SK-MEL-5 (cell line): ENCODE results near the gene NCAM2. TPM values are rescaled to one million over a fixed set of nuclear protein-coding genes. Genes with fewer than 3 reads are reported as not detected.
"Not testable (repeated sequence)": the region's sequence is repeated elsewhere in the genome, so short reads cannot be mapped to it uniquely, and the experiment has no call there.

Source experiments
- DNase-seq: peaks from one replicate; pipeline ENCODE4 v3.0.0-alpha.2; 2016; ENCODE audit warnings: low read depth, low spot score
- in situ Hi-C: cut with HindIII; loops from 2 replicates; pipeline ENCODE4 v1.10.0; 2016; ENCODE audit warnings: low sequenced_read_pairs, high pct_unique_total_duplicates, low pct_unique_long_range_greater_than_20kb
- total RNA-seq: library from RNA; depleted of rRNA; stranded (reverse); fragments of >200 nt; shearing (Covaris generic); gene quantifications from 2 replicates; pipeline ENCODE4 v1.2.3, GENCODE V29; 2014

NCAM2 gene
- total RNA-seq, 1 experiment from 2014 or later, result 7.3 TPM

- DNase-seq, in situ Hi-C loops: not testable (repeated sequence)
Observed at GRCh38 chr21:21404261-21404660, 406.1 kb downstream of the NCAM2 start.

DNA sequence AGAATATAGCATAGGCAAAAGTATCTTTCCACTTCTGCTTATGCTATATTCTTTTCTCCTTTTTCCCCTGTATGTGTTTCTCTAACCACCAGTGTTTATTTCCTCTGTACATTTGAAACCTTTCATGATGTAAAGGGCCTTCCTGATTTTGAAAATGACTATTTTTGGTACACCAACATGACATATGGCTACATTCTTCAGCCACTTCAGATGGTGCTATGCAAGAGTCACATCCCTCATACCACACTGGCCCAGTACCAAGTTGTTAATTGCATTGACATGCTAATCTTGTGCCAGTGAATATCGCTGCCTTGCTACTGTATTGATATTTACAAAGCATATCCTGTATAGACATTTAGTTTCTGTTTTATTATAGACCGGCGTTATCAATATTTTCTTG lies 408.7 kb downstream of the NCAM2 start:
- DNase-seq, result no peak
- in situ Hi-C loops, result no loop called here

DNA sequence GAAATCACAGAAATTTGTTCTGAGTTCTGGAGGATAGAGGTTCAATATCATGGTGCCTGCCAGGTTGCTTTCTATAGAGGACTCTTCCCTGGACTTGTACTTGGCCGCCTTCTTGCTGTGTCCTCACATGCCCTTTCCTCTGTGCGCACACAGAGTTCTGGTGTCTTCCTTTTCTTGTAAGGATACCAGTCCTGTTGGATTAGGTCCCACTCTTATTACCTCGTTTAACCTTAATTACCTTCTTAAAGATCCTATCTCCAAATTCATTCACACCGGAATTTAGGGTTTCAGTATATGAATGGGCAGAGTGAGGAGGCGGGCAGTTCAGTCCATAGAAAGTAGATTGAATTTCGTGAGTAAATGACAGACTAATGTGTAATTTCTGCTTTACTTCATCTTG lies 413.9 kb downstream of the NCAM2 start:
- no peak for DNase-seq
- in situ Hi-C loops, result no loop called here

DNA sequence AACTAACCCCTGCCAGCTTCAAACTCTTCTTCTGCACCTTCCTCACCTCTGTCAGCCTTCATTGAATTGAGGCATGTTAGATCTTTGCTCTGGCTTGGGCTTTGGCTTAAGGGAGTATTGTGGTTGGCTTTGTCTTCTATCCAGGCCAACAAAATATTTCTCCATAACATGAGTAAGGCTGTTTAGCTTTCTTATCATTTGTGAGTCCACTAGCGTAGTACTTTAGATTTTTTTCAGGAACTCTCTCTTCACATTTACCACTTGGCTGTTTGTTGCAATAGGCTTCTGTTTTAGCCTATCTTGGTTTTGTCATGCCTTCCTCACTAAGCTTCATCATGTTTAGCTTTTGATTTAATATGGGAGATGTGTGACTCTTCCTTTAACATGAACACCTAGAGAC lies 417.5 kb downstream of the NCAM2 start:
- no peak for DNase-seq
- in situ Hi-C loops, result no loop called here

GRCh38 chr21:21434944-21435343 lies 436.7 kb downstream of the NCAM2 start:
- in situ Hi-C loops, result no loop called here

DNA sequence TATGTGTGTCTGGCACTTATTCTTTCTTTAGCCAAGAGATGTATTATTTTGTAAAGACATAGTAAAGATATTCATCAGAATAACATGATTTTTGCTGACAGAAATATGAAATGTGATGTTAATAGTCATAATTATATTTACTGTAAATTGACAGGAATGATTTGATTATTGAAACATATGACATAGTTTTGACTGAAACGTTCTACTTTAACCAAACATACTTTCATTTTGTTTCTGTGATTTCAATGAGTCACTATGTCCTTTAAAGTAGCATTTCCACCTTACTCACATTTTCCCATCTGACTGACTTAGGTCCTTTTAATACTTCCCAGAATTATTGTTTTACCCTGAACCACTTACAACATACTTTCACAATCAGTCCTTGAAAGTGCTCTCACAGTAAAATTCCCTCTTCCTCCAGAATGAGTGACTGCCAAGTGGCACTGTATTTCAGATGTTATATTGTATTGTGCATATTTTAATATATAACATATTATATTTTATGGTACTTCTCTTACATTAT lies 437.9 kb downstream of the NCAM2 start:
- no peak for DNase-seq
- in situ Hi-C loops, result no loop called here

More at GRCh38 chr21:21434944-21435343, 436.7 kb downstream of the NCAM2 start:
- DNase-seq, result no peak

DNA sequence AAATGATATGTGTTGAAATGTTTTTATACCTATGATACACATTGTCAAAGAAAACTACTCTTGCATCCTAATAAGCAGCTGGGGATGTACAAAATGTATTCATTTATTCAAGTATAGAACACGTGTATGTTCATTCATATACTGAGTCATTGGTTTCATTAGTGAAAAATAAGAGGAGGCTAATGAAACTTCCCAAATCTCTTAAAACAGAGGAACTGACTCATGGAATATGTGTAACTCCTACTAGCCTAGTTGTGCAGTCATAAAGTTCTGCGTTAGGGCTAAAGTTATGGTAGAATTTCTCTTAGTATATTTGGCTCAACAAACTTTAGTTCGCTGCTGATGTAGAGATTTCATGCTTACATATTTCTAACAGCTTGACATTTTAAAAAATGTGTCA lies 441.6 kb downstream of the NCAM2 start:
- in situ Hi-C loops, result no loop called here
- no peak for DNase-seq

GRCh38 chr21:21457077-21457476 lies 458.9 kb downstream of the NCAM2 start:
- peak; percentile 61 for DNase-seq
- in situ Hi-C loops, result no loop called here

GRCh38 chr21:21458124-21458631 lies 460.0 kb downstream of the NCAM2 start:
- in situ Hi-C loops, result no loop called here
- DNase-seq, result no peak

DNA sequence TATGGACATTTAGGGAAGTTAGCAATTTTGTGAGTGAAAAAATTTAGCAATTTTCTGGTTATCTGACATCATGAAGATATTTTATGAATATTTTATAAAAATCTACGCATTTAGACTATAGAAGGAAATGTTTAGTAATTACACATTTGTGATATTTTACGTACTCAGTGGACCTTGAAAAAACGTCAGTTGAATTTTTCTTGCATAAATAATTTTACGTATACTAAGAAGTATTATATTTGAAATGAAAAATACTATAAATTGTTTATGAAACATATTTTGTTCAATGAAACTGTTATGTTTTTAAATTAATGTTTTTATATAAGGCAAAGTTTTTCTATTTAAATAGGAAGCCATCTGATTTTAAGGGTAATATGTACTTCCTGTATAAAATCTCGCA lies 462.8 kb downstream of the NCAM2 start:
- in situ Hi-C loops, result no loop called here
- DNase-seq, result no peak

DNA sequence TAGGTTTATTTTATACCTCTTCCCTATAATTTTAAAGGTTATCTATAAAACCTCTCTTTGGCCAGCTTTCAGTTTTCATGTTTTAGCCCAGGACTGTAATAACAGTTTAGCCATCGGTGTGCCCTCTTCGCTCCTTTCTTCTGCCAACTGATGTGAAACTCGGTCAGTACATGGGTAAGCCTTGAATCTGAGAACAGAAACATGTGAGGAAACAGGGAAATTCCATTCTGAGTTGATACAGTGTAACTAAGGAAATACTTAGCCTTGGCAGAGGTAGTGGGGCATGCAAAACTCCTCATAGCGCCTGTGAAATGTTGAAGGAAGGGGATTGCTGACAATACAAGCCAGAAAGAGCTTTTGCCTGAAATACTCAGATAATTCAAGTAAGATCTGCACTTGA lies 465.2 kb downstream of the NCAM2 start:
- peak; percentile 16 for DNase-seq
- in situ Hi-C loops, result no loop called here

- no peak for DNase-seq
- in situ Hi-C loops, result no loop called here
Observed at GRCh38 chr21:21464684-21465083, 466.5 kb downstream of the NCAM2 start.

- in situ Hi-C loops, result no loop called here
- no peak for DNase-seq
Observed at GRCh38 chr21:21466752-21467151, 468.5 kb downstream of the NCAM2 start.

DNA sequence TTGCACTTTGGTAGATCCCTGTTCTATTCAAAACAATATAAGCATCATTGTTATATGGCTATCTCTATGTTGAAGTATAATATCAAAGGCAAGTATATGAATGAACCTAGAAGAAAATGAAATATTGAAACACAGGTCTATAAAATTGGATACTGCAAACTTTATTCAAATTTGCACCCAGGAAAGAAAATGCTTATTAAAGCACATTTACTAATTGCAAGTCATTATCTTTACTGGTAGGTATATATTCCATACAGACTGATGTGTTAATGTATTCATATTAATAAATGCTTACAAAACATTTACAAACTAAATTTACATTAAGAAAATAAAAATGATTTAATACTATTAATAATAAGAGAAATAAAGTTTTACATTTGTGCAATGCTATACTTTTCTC lies 469.8 kb downstream of the NCAM2 start:
- no peak for DNase-seq

DNA sequence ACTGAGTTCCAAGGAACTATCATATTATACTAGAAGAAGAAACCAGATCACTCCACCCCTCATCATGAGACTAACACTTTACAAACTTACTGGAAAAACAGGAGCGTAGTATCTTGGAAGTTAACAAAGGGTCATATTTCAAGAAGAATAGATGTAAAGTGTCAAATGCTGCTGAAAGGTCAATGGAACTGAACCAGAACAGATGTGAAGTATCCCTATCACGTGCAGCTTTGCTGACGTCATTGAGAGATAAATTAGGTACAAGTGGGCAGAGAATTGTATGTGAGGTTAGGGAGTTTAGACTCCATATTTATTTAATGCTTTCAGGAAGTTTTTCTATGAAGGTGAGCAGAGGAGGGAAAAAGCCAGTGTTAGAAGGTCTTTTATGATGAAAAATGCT lies 483.0 kb downstream of the NCAM2 start:
- in situ Hi-C loops, result no loop called here
- DNase-seq, result no peak

More for the DNA sequence above, 469.8 kb downstream of the NCAM2 start:
- in situ Hi-C loops, result no loop called here

GRCh38 chr21:21508859-21509258 lies 510.6 kb downstream of the NCAM2 start:
- in situ Hi-C loops, result no loop called here
- no peak for DNase-seq

GRCh38 chr21:21530680-21531079 lies 532.5 kb downstream of the NCAM2 start:
- in situ Hi-C loops, result no loop called here
- no peak for DNase-seq

DNA sequence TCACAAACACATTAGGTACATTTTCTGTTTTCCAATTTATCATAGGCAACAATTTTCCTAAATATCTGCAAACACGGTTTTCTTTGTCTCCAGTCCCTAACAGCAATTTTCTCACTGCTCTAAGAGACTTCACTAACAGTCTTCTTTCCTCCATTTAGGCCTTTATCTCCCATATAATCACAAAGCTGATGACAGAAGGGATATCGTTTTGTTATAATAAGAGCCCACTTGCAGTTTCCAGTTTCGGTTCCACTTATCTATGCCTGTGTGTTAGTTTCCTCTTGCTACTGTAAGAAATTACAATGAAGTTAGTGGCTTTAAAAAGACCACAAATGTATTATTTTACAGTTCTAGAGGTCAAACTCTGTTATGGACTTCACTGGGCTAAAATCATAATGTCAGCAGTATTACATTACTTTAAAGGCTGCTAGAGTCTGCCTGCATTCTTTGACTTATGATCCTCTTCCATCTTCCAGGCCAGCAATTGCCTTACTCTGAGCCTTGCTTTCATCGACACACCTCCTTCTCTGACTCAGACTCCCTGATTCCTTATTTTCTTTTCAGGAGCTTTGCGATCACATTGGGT lies 549.3 kb downstream of the NCAM2 start:
- no peak for DNase-seq
- in situ Hi-C loops, result no loop called here

- in situ Hi-C loops, result no loop called here
- DNase-seq, result no peak
Observed at GRCh38 chr21:21559285-21560045, 561.3 kb downstream of the NCAM2 start.
